NK-92 (cell line): ENCODE measurements around the gene GFPT2.

Source experiments
- DNase-seq: peaks from one replicate; lab custom pipeline; 2025; ENCODE audit not compliant: unreplicated experiment; lab: John Stamatoyannopoulos, UW

GFPT2 gene

DNA sequence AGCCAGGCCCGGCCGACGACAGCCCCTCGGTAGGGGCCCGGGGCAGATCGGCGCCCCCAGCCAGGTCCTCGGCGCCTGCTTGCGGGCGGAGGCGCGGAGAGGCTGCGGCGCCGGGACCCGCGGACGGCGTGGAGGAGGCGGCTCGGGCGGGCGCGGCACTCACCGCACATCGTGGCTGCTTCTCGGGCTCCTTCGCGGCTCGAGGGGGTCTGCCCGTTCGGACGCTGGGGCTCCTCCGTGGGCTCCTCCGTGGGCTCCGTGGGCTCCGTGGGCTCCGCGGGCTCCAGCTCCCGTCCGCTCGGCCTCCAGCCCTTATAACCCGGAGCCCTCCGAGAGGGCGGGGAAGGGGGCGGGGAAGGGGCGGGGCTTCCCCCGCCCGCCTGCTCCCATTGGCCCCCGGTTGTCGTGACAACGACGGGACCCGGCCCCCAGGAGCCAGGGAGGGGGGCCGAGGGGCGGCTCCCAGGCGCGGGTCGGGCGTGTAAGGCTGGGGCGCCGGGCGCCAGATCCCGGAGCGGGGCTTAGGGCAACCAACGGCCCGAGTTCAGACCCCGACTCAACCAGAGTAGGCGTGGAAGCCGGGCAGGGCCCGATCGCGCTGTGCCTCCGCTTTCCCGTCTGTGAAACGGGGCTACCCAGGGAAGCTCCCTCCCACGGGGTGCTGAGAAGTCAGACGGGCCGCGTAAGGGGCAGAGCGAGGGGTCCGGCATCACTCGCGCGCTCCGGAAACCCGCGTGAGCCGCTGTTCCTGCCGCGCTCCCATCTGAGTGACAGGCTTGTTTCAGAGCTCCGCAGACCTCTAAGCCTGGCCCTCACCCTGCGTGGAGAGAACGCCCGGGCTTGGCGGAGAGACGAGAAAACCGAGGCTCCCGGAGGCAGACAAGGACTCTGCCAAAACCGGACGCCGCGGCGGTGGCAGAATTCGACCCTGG is at the start of gene GFPT2:
Gene GFPT2, minus strand, starts transcription at position 289 of the 932 bp plus-strand sequence. Its CDS starts 119 bp downstream, at position 170.
- DNase-seq = no peak

DNA sequence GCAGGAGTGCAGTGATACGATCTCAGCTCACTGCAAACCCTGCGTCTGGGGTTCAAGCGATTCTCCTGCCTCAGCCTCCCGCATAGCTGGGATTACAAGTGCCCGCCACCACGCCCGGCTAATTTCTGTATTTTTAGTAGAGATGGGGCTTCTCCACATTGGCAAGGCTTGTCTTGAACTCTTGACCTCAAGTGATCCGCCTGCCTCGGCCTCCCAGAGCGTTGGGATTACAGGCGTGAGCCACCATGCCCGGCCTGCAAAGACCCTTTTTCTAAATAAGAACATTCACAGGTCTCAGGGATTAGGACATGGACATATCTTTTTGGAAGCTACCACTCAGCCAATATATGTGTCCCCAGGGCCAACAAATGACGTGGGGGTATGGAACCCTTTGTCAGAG is 49.6 kb upstream of the GFPT2 start:
- no peak for DNase-seq

DNA sequence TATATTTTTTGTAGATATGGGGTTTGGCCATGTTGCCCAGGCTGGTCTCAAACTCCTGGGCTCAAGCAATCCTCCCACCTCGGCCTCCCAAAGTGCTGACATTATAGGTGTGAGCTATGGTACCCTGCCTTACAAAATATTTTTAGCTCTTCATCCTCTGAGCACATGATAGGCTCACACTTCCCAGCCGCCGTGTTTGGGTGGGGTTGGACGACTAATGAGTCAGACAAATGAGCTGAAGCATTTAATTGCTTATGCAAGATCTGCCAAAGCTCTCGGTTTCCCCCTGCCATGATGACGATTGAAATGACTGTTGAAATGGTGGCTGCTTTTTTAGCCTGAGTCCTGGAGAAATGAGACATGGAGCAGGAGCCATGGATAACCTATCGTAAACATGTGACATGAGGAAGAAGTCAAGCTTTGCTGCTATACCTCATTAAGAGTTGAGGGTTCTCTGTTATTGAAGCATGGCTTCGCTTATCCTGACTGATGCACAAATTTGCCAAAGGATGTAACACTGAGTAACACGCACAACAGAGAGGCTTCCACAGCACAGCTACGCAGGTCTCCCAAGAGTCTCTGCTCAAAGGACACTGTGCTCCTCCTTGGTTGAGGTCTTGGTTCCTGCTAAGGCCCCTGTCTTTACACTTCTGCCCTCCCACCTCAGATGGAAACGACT is 48.2 kb upstream of the GFPT2 start:
- no peak for DNase-seq

DNA sequence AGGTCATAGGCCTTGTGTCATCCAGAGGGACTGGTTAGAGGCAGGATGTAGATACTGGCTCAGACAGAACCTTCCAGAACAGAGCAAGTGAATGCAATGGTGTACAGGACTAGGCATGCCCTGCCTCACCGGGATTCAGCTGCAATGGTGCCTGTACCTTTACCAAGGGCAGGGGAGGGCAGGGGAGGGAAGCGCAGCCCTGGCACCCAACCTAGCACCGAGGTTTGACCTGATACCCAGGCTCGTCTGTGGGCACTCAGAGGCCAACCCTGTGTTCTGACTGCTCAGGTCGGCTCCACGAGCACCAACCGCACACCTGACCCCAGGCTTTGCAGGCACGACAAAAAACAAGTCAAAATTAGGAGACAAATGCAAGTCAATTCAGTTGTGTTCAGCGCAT is 47.3 kb upstream of the GFPT2 start:
- DNase-seq = no peak

DNA sequence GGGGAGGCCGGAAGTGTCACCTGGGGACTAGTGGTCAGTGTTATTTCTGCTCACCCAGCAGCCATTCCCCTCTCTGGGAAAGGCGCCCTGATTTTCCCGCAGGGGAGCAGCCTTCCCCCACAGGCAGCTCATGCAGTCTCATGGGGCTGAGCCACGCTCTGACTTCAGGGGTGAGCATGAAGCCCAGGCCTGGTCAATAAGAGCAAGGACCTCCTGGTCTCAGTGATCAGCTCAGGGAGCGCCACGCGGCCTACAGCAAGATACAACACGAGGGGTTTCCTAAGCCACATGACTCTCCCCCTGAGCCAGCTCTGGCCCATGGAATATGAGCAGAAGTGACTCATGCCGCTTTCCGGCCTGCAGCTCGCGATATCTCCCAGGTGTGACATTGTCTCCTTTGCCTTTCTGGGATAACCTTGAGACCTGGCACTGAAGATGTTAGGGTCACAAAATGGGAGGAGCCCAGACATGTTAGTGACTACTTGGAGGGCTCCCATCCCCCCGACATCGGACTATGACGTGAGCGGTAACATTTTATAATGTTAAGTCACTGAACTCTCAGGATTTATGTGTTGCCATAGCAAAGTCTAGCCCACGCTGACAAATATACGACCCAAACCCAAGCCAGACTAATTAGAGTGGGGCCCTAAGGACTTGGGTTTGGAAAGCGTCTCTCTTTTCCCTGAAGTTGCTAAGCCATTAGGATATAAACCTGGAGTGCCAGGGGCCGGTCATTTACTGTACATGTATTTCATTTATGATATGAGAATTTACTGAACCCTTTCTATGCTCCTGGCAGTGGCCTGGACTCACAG is 46.5 kb upstream of the GFPT2 start:
- no peak for DNase-seq

DNA sequence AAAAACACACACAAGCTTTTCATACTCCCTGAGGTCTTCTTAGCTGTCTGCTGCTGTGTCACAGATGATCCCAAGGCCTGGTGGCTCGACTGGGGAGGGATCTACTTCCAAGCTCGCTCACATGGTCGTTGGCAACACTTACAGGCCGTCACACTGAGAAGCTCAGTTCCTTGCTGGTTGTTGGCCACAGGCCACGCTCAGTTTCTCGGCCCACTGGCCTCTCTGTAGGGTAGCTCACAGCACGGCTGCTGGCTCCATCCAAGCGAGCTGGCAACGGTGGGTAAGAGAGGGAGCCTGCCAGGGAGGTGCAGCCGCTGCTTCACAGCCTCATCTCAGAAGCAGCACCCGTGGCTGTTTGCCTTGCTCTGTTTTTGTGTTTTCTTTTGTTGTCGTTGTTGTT is 43.8 kb upstream of the GFPT2 start:
- no peak for DNase-seq

DNA sequence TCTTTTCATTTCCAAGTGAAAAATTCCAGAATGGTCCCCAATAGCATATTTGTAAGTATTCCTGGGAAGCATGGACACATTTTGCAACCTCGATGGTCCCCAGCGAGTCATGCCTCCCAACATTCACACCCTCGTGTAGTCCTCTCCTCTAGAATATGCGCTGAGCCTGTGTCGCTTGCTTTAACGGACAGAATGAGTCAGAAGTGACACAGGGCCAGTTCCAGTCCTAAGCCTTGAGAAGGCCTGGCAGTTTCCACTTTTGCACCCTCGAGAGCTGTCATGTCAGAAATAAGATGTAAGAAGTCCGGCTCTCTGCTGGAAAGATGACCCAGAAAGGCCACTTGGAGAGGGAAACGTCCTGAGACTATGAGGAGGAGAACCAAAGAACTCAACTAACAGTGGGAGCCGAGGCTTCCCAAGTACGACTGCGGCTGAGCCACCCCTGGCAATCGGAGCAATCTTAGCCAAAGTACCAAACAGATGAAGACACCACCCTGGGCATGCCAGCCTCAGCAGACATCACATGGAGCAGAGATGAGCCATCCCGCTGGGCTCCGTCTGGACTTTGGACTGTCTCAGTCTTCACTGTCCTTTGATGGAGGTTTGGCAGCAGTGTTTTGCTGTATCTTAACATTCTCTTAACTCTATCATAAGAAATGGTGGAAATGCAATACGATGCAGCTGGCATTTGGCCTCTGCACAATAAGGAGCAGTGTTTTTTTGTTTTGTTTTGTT is 42.6 kb upstream of the GFPT2 start:
- no peak for DNase-seq

DNA sequence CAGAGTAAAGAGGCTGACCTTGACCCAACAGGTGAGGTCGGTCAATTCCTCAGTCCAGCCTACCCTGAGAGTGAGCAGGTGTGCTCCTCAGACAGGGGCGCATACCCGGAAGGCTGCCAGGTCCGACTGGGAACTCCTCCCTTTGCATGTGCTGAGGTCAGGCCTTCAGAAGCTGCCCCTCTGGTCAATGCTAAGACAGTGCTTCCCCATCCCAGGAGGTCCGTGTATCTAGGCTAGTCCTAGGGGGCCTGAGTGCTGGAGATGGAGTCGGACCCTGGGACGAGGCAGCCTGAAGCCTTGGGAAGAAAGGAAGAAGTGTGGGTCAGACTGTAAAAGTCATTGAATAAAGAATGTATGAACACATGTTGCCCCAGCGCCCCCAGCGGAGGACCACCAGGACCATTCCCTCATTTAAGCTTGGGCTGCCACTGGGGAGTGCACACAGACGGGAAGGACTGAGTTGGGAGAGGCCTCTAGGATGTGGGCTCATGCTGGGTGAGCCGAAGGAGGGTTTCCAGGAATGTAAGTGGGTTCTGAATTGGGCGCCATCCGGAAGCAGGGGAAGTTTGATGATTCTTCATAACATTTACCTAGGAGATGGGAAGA is 41.0 kb upstream of the GFPT2 start:
- no peak for DNase-seq

DNA sequence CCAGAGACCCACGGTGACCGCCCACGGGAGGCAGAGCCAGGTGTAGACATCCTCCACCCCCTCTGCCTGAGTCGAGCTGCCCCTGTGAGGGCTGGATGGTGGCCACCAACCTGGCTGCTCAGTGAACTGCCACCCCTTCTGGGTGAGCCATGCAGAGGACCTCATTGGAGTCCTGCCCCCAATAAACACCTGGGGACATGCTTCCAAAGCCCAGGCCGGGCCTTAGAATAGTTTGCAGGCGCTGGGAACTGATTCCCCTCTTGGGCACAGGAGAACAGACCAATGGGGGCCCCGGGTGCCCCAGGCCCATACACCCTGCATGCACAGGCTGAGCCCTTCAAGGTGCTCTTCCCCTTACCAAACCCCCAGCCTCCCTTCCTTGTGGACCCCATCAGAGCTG is 38.1 kb upstream of the GFPT2 start:
- no peak for DNase-seq

DNA sequence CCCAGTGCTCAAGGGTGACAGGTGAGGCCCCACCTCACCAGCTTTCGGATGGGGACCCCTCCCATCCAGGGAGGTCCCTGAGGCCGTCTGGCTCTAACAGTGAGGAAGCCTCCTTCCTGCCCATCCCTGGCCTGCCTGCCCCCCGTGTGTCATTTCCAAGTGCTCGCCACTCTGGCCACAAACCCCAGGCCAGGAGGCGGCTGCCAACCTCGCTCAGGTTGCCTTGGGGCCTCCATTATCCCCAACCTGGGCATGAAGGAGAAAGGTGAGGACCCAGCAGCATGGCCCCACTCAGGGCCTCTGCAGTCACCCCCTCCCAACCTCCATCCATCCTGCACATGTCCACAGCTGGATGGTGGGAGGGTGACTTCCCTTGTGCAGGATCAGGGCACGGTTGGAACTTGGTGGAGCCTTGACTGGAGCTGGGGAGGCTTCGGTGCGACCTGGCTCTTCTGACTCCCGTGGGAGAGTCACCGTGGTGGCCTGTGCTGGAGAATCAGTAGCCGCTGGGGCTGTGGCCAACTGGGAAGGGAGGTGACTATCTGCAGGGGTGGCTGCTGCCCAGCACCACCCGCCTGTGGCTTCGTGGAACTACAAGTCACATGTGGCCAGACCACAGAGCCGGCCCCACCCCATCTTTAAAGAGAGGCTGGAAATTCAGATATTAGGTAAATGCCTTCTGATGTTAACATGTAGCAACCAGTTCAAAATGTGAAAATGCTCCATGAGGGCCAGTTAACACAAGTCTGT is 37.5 kb upstream of the GFPT2 start:
- DNase-seq = no peak

DNA sequence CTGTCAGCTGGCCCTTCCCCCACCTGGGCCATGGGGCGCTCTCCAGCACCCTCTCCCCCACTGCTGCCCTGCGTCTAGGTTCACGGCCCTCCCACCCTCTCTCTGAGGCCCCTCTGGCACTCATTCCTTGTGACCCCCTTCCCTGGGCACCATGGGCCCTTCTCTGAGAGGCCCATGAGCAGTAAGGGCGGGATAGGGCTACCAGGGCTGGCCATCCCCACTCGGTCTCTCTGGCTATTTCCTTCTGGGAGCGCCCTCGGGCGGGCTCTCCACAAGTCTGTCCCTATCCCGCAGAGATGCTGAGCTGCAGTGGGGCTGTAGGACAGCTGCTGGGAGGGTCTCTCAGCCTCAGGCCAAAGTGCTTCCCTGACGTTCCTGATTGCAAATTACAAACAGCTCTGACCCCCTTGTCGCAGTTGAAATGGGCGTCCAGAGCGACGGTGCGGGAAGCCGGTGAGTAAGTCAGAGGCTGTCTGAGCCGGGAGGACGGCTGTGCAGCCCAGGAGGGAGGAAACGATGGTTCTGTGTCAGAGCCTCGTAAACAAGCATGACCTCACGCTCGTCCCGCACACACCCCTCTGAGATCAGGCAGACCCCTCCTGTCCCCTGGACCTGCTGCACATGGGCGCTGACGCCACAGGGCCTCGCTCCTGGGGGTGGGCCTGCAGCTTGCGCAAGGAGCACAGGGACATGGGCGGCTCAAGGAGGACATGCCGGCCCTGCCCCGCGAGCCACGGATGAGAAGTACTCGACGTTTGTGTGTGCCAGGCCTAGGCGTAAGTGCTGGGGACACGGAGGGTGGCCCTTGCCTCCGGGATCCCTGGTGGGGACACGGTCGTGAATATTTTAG is 36.3 kb upstream of the GFPT2 start:
- DNase-seq = no peak

DNA sequence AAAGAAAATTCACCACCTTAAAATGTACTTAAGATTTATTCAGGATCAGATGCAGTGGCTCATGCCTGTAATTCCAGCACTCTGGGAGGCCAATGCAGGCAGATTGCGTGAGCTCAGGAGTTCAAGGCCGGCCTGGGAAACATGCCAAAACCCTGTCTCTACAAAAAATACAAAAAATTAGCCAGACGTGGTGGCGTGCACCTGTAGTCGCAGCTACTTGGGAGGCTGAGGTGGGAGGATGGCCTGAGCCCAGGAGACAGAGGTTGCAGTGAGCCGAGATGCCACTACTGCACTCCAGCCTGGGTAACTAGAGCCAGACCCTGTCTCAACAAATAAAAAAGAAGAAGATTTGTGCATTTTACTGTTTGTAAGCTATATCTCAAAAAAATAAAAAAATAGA is 34.7 kb upstream of the GFPT2 start:
- no peak for DNase-seq

DNA sequence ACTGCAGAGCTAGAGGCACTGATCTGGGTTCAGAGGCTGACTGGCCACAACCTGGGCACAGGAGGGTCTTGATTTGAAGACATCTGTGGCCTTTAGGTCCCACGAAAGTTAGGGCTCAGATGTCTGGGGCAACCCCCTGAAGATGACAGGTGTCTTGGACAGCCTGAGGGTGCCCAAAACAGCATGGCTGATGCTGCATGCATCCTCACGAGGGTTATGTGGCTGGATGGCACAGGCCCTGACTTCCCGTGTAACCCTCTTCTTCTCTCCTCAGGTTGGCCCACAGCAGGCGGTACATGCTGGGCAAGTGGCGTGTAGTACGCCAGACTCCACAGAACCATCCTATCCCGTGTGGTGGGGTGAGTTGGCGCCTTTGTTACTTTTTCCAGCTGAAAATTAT is 29.8 kb upstream of the GFPT2 start:
- DNase-seq = no peak

DNA sequence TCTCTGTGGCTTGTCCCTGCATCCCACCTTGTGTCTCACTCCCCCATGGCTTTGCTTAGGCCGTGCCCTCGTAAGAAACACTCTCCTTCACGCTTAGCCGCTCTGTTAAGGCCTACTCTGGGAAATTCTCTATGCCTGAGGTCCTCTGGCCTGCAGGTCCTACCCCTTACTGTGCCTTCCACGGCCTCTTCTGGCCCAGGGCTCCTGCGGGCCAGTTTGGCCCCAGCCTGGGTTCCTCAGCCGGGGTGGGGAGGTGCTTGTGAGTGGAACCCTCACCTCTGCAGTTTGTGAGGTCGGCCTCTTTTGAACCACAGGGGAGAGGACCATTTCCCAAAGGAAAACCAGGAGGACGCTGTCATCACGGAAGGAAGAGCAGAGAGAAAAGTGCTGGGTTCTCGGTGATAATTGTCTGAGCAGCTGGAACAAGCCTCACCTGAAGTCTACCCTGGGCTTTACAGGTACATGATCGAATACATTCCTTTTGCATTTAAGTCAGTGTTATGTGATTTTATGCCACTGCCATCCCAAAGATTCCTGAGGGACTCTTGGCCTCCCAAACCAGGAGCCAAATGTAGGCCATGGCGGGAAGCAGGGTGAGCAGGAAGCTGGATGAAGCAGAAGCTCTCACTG is 28.8 kb upstream of the GFPT2 start:
- DNase-seq = no peak

DNA sequence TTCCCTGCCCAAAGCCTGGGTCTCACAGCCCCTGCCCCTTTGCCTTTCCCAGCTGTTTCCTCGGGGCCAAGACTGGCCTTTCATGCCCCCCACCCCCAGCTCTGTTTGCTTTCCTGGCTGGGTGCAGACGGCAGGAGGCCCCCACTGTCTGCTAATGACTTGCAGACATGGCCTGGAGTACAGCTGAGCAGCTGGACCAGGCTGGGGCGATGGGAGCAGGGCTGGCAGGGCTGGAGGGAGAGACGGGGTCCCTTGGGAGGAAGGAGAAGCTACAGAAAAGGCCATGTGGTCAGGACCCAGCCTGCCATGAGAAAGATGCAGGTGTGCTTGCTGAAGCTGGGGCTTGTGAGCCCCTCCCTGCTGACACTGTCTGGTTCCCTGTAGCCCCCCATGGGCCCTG is 28.3 kb upstream of the GFPT2 start:
- DNase-seq = no peak

DNA sequence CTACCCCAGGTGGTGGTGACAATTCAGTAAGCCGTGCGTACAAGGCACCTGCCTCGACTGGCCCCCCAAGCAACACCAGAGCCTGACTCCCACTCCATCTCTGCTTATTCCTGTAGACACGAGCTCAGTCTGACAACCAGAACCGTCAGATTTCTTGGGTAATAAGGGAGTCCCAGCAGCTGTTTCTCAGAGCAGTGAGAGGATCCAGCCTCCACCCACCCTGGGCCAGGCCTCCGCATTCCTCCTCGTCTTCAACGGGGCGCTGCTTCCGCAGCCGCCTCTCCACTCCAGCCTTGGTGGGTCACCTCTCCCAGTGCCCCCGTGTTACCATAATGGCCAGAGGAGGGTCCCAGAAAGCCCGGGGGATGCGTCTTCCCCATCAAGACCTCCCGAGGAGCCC is 27.7 kb upstream of the GFPT2 start:
- no peak for DNase-seq

DNA sequence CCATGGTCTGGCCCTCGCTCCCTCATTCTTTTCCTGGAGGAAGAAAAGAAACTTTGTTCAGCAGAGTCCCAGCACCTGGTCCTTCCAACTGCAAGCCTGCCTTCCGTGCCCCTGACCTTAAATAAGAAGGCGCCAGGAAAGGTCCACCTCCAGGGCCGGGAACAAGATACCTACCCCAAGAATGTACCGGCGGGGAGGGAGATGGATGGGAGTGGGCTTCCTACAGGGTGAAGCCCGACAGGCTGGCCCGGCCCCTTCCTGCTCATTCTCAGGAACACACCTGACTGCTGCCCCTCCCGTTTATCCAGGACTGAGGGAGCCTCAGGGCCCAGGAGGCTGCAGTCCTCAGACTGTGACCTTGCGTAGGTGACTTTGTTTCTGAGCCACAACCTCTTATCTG is 27.3 kb upstream of the GFPT2 start:
- no peak for DNase-seq

DNA sequence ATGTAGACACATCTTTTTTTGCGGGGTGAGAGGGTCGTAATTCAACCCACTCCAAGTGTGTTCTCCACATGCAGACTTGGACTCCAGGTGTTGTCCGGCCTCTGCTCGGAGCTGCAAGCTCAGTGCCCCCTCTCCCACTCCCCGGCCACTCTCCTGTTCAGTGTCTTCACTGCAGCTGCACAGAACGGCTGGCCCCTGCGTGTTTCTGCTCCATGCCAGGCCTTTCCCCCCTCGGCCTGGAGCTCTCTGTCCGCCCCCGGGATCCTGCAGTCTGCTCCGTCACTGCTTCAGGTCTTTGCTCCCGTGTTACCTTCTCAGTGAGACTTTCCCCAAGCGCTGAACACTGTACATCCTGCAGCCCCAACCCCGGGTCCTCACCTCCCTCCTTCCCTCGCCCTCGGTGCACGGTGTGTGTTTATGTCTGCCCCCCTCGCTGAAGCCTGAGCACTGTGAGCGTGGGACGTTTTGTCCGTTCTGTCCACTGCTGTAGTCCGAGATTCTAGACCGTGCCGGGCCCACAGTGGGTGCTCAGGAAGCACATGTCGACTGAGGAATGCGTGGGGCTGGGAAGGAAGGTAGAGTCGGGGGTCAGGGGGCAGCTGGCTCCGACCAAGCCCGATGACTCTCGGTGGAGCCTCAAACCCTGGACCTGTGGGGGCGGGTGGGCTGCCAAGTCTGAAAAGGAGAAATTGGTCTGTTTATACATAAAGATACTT is 26.4 kb upstream of the GFPT2 start:
- DNase-seq = no peak
